GM21576 (cell line): ENCODE measurements around the gene VAT1.
"Not testable (repeated sequence)": the region's sequence is repeated elsewhere in the genome, so short reads cannot be mapped to it uniquely, and the experiment has no call there.

Experiments
- ATAC-seq: cut with Tn5 transposase; IDR thresholded peaks from one replicate; pipeline ENCODE4 v1.9.1; 2021; ENCODE audit warnings: mild to moderate bottlenecking, moderate library complexity; ENCODE audit not compliant: unreplicated experiment

The VAT1 gene

DNA sequence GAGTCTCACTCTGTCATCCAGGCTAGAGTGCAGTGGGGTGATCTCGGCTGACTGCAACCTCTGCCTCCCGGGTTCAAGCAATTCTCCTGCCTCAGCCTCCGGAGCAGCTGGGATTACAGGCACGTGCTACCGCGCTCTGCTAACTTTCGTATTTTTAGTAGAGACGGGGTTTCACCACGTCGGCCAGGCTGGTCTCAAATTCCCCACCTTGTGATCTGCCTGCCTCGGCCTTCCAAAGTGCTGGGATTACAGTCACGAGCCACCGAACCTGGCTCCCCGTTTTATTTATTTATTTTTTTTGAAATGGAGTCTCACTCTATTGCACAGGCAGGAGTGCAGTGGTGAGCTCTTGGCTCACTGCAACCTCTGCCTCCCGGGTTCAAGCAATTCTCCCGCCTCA is 46.5 kb downstream of the VAT1 start:
- not testable (repeated sequence) for ATAC-seq

DNA sequence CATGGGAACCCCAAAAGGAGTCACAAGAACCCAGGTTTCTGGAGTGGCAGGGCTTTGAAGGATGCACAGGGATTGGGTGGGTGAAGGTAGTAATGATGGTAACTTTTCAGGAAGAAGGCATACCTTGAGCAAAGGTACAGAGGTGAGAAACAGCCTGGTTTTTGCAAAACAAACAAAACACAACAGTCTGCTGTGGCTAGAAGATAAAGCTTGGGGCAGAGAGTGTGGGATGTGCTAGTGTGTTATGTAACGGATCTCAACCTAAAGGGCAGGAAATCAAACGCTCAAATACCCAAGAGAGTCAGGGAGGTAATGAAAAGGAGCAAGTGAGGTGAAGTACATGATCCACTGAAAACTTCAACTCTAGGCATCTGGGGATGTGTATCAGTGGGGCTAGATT is 46.9 kb downstream of the VAT1 start:
- ATAC-seq, result no peak

DNA sequence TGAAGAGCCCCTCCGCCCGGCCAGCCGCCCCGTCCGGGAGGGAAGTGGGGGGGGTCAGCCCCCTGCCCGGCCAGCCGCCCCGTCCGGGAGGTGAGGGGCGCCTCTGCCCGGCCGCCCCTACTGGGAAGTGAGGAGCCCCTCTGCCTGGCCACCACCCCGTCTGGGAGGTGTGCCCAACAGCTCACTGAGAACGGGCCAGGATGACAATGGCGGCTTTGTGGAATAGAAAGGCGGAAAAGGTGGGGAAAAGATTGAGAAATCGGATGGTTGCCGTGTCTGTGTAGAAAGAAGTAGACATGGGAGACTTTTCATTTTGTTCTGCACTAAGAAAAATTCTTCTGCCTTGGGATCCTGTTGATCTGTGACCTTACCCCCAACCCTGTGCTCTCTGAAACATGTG is 48.9 kb downstream of the VAT1 start:
- ATAC-seq, result not testable (repeated sequence)

DNA sequence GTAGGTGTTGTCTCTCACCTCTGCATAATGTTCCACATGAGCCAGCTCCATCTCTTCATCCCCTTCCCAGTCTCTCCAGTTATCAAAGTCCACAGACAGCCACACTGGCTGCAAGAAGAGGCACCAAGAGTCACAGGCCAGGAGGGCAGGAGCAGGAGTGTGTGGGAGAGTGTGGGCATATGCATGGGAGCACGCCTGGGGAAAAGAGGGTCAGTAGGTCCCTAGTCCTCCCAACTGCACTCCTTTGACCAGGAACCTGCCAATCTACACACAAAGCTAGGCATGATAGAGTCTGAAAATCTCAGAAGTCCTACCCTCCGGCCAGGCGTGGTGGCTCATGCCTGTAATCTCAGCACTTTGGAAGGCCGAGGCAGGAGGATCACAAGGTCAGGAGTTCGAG is 50.6 kb downstream of the VAT1 start:
- no peak for ATAC-seq

DNA sequence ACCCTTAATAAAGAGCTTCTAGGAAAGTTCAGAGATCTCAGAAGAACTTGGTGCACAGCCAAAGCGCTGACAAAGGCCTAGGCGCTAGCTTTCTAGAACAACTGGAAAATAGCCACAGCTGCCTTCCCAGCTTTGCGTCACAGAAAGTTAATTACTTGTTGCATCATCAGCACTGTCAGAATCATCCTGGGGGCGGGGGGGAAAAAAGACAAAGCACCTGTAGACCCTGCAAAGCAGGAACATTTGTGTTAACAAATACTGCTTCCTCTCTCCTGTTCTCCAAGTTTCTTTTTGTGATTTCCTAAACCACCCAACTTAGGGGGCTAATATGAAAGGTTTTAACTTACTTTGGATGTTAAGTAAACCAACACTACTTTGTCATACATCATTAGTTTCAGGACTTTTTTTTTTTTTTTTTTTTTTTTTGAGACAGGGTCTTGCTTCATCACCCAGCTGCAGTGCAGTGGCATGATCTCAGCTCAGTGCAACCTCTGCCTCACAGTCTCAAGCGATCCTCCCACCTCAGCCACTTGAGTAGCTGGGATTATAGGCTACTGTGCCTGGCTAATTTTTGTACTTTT is 53.1 kb downstream of the VAT1 start:
- no peak for ATAC-seq

DNA sequence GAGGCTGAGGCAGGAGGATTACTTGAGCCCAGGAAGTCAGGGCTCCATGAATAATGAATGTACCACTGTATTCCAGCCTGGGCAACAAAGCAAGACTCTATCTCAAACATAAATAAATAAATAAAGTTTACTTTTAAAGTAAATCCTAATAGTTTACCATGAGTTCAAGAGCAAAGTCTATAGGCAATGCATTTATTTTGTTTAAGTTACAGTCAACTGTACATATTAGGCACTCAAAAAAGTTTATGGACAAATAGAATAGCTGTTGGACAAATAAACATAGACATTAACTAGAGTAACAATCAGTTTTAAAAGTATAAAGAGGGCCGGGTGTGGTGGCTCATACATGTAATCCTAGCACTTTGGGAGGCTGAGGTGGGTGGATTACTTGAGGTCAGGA is 54.3 kb downstream of the VAT1 start:
- no peak for ATAC-seq
